ENCODE data around the gene CAMSAP1. TPM values are rescaled to one million over a fixed set of nuclear protein-coding genes. Genes with fewer than 3 reads are reported as not detected.

CAMSAP1 gene
- total and polyA plus RNA-seq, 2 donors from 2014 or later: 3.3 to 38.6 TPM

GRCh38 chr9:135817951-135818717 is 89.2 kb downstream of the CAMSAP1 start:
- FAIRE-seq (no peak), DNase-seq (peak in 1 of 5 donors; percentile 20)
- no peaks in the 10 kb centered on the region for H3K4me1 ChIP-seq (ENCODE audit: control insufficient read depth in 2 of 3, insufficient read depth in 2 of 3, low read depth in 1 of 3, low read length in 3 of 3)
- peaks cover 0 to 41% (median 22%) of the 10 kb centered on the region in 3 donors for H3K36me3 ChIP-seq (ENCODE audit: control insufficient read depth in 2 of 3, insufficient read depth in 3 of 3, low read length in 3 of 3)
- no peak overlapping the region for H3K27ac ChIP-seq (ENCODE audit: low read depth in 2 of 2, low read length in 2 of 2)
- H3K4me3 ChIP-seq (ENCODE audit: low read length in 3 of 3): no peak overlapping the region
- H3K9ac ChIP-seq (ENCODE audit: low read length in 3 of 3): no peak overlapping the region
- H3K9me3 ChIP-seq (ENCODE audit: control insufficient read depth in 2 of 3, insufficient read depth in 1 of 3, low read length in 3 of 3): no peaks in the 10 kb centered on the region
- intact Hi-C loops (cut with DNase I): no loop called here
- H3K27me3 ChIP-seq (ENCODE audit: control insufficient read depth, insufficient read depth, low read length): no peaks in the 10 kb centered on the region
- no peak for TF ChIP-seq CTCF (IDR thresholded peaks at IDR 0.05; ENCODE audit: borderline replicate concordance, extremely low read depth, insufficient read depth)

GRCh38 chr9:135816651-135816970 is 90.7 kb downstream of the CAMSAP1 start:
- intact Hi-C loops (cut with DNase I): no loop called here
- DNase-seq (no peak), FAIRE-seq (no peak)
- no peak for TF ChIP-seq CTCF (IDR thresholded peaks at IDR 0.05; ENCODE audit: borderline replicate concordance, extremely low read depth, insufficient read depth)
- no peak overlapping the region for H3K9ac ChIP-seq (ENCODE audit: low read length in 3 of 3)
- H3K36me3 ChIP-seq (ENCODE audit: control insufficient read depth in 2 of 3, insufficient read depth in 3 of 3, low read length in 3 of 3): peaks cover 0 to 37% (median 20%) of the 10 kb centered on the region in 3 donors
- no peak overlapping the region for H3K4me3 ChIP-seq (ENCODE audit: low read length in 3 of 3)
- no peak overlapping the region for H3K27ac ChIP-seq (ENCODE audit: low read depth in 2 of 2, low read length in 2 of 2)
- no peaks in the 10 kb centered on the region for H3K27me3 ChIP-seq (ENCODE audit: control insufficient read depth, insufficient read depth, low read length)
- no peaks in the 10 kb centered on the region for H3K9me3 ChIP-seq (ENCODE audit: control insufficient read depth in 2 of 3, insufficient read depth in 1 of 3, low read length in 3 of 3)
- H3K4me1 ChIP-seq (ENCODE audit: control insufficient read depth in 2 of 3, insufficient read depth in 2 of 3, low read depth in 1 of 3, low read length in 3 of 3): no peaks in the 10 kb centered on the region

GRCh38 chr9:135815830-135816650 is 91.3 kb downstream of the CAMSAP1 start:
- no peaks in the 10 kb centered on the region for H3K27me3 ChIP-seq (ENCODE audit: control insufficient read depth, insufficient read depth, low read length)
- H3K9me3 ChIP-seq (ENCODE audit: control insufficient read depth in 2 of 3, insufficient read depth in 1 of 3, low read length in 3 of 3): no peaks in the 10 kb centered on the region
- peaks cover 0 to 43% (median 24%) of the 10 kb centered on the region in 3 donors for H3K36me3 ChIP-seq (ENCODE audit: control insufficient read depth in 2 of 3, insufficient read depth in 3 of 3, low read length in 3 of 3)
- no peak overlapping the region for H3K4me3 ChIP-seq (ENCODE audit: low read length in 3 of 3)
- TF ChIP-seq CTCF (IDR thresholded peaks at IDR 0.05; ENCODE audit: borderline replicate concordance, extremely low read depth, insufficient read depth): no peak
- FAIRE-seq: no peak
- H3K27ac ChIP-seq (ENCODE audit: low read depth in 2 of 2, low read length in 2 of 2): no peak overlapping the region
- no peaks in the 10 kb centered on the region for H3K4me1 ChIP-seq (ENCODE audit: control insufficient read depth in 2 of 3, insufficient read depth in 2 of 3, low read depth in 1 of 3, low read length in 3 of 3)
- no peak overlapping the region for H3K9ac ChIP-seq (ENCODE audit: low read length in 3 of 3)
- peak in 4 of 5 donors; percentile 51 to 69 (median 62) for DNase-seq
- intact Hi-C loops (cut with DNase I): no loop called here
